NCI-H146 (cell line): ENCODE measurements around the gene TM4SF18.

Experiments used
- DNase-seq: peaks from one replicate; lab custom pipeline; 2025; lab: John Stamatoyannopoulos, UW

TM4SF18 gene

DNA sequence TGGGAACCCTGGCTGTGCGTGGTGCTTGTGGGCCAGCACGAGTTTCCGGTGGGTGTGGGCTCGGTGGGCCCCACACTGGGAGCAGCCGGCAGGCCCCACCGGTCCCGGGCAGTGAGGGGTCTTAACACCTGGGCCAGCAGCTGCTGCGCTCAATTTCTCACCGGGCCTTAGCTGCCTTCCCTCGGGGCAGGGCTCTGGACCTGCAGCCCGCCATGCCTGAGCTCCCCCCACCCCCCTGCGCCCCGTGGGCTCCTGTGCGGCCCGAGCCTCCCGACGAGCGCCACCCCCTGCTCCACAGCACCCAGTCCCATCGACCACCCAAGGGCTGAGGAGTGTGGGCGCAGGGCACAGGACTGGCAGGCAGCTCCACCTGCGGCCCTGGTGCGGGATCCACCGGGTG lies 49.4 kb downstream of the TM4SF18 start:
- DNase-seq, result no peak

DNA sequence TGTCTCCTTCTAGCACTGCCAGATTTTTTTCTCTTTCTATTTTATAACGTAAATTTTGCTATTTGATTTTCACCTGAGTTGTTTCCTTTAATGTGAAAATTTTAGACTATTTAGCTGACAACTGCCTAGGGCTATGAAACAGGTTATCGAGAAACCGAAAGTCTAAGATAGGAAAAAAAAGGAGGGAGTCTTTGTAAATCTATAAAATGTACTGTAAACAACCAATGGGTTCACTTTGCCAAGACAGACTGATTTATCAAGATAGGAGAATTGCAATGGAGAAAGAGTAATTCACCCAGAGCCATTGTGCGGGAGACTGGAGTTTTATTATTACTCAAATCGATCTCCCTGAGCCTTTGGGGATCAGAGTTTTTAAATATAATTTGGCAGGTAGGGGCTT lies 50.0 kb downstream of the TM4SF18 start:
- no peak for DNase-seq

DNA sequence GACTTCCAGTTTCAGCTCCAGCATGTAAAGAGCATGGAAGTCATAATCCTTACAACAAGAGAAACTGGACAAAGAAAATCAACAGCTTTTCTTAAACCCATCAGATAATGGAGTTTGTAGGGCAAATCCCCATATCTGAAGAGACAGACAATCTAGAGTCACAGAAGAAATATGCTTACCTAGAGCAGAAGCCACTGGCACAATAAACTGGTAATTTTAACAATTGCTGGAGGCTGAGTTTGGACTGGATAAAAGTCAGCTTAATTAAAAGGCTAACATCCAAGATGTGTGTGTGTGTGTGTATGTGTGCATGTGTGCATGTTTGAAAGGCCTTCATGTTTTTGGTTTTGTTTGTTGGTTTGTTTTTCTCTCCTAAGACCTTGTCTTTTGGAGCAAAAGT lies 50.6 kb downstream of the TM4SF18 start:
- no peak for DNase-seq

DNA sequence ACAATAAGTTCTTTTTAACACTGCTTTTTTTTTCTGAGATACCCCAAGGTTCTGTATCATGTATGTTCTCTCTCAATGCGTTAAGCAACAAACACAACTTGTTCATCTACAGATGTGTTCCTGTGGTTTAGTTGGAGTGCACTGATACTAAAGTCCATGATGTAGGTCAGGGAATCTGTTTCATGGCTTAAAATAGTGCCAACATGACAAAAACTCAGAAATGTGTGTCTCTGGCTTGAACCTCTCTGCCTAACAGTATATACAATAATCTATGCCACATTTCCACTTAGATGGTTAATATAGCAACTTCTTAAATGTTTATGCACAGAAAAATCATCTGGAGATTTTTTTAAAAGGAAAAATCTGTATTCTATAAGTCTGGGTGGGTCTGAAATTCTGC lies 51.1 kb downstream of the TM4SF18 start:
- no peak for DNase-seq

DNA sequence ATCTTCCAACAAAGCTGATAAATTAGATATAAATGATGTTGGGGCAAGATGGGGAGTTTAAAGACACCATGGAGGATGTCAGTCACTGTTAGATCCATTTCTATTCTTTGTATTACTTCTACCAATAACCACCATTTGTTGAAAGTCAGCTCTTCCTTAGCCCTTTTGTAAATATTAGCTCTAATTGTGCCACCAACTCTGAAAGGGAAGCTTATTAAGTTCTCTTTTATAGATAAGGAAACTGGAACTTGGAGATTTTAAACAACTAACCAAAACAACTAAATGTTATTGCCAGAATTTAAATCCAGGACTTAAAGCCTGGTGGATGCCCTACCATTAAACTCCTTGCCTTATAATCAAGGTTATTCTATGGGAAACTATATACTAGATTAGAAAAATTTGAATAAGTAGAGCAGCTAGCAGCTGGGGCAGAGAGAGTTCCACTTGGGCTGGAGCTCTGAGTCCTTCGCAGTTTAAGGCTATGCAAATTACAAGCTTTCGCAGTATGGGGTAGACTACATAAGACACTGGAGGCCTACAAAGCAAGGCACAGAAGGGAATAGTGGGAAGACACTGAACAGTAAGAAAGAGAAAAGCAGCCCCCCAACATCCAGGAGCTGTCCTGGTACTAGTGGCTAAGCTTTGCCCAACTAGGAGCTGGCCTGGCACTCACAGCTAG lies 52.6 kb downstream of the TM4SF18 start:
- DNase-seq, result no peak

DNA sequence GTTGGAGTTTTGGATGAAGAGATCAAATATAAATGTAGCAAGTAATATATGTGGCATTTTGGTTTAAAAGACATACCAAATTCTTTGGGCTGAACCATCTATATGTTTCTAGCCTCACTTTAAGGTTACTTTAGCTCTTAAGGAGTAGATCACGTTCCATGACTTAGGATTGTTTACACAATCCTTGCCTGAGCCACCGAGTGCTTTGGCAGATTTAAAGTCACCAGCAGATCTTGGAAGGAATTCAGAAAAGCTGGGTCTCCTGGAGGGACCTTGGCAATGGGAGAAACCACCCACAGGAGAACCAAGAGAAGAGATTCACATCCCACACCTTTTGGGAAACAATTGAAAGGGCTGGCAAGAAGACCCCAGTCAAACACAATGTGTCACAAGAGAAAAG lies 54.5 kb downstream of the TM4SF18 start:
- DNase-seq, result no peak

DNA sequence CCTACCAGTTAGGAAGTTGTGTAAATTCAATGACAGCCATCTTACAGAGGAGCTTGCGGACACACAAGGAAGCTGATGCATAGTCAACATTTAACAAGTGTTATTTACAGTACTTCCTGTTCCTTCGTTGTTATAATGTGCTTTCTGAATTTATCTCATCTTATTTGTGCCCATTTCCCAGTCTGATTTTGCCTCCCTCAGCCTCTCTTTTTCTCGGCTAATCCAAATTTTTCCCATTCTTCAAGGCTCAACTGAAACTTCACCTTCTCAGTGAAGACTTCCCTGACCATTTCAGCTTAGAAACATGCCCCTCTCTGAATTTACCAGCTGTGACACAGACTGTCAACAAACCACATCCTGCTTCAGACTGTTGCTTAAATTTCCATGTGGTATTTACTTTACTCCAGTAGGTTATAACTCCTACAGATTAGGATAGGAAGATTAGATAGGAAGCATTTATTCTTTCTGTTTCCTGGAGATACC lies 56.1 kb downstream of the TM4SF18 start:
- peak; percentile 26 for DNase-seq

DNA sequence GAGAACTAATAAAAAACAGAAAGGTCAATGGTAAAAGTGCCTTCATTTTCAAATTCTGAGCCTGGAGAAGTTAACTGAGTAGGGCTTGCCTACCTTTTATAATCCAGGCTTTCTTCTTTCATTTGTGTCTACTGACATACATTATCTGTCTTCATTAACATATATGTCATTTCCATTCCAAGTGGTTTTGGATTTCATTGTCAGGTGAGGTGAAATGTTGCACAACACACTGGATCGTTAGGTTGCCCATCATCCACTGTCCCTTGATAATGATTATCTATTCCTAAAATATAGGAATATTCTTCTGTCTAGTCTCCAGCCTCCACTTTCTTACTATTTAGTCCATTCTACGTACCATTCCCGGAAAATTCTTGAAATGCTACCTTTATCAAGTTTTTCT lies 56.8 kb downstream of the TM4SF18 start:
- DNase-seq, result no peak

DNA sequence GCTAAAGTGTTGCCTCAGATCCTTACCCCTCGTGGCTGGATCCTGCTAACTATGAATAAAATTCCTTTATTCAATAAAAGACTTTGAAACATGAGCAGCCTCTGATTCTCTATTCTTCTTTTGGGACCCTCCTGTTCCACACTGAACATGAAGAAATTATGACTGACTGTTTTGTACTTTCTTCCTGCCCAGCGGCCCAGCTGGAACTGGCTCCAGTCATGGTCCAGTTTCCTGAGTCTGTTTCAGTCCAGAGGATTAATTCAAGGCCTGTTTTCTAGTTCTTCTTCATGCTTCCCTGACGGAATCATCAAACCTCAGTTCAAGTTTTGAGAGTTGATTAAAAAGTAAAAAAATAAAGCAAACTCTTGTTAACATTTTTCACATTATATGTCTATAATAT lies 59.2 kb downstream of the TM4SF18 start:
- no peak for DNase-seq

DNA sequence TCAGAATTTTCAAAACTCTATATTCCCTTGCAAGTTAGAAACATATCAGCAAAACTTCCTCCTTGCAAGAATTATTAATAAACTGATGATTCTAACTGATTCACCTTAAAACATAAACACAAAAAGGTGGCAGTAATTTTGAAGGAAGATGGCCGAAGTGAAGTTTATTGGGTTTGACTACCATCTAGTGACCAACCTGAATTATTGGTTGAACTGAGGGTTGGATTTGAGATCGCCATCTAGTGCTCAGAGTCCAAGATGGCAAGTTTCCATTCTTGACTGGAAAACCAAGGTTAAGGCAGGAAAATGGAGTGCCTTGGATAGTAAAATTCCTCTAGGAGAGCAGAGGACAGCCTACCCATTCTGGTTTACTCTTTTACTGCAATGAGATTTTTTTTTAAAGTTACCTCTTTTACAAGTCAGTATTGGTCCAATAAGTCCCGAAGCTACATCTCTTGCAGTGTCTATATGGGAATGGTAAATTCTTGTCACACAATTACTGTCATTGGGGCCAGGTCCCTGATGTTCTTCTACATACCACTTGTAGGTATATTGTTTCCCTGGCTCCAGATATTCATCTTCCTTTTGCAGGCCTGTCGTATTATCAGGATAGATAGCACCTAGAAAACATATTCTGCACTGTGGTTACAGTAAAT lies 60.2 kb downstream of the TM4SF18 start:
- peak; percentile 85 for DNase-seq

DNA sequence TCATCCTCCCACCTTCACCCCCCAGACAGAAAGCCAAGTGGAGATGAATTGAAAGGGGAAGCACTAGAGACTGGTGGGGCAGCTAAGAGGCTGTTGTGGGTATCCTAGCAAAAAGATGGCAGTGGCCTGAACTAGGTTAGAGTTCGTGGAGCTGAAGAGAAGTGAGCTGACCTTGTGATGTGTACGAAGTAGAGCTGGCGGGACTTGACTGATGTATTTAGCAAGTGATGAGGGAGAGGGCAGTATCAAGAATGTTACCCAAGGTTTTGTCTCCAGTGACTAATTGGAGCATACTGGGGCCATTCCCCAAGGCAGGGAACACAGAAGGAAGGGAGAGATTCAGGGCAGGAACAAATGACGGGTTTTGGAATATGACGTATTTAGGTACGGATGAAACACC lies 61.8 kb downstream of the TM4SF18 start:
- DNase-seq, result no peak

DNA sequence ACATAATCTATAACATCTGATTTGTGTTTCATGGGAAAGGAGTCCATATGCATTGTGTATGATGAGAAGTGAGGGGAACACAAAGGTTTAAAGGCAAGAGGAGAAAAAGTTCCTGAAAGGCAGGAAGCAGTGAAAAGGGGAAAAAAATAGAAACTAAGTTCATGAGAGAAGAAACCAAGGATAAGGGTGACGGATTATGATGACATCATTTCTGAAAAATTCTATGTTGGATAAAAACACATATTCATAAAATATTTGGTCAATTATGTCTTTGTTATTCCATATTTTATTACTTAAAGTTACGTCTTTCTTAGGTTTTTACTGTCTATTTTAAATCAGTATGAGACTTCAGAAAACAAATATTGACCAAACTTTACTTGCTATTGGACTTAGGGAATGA lies 63.3 kb downstream of the TM4SF18 start:
- DNase-seq, result no peak

DNA sequence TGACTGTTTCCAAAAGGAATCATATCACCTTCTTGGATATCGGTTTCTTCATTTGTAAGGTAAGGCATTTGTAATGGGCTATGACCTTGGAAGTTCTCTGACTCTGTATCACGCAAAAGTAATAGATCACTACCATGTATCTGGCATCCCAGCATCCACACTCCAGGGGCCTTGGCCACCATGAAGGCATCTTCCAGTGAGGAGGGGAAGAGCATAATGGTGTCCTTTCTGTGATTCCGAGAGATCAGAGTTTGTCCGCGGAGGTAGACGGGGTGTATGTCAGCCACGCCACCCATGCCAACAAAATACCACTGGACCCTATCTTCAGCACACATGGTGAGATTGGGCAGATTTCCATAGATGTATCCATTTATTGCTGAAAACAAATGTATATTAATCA lies 63.7 kb downstream of the TM4SF18 start:
- no peak for DNase-seq
